HEK293 (cell line): ENCODE data around the gene SCML2.

Experiments
- CTCF ChIA-PET: fragments of 350-600 bp; formaldehyde crosslinking; extraction: SDS; loops from one replicate; lab custom pipeline; 2021; ENCODE audit warnings: antibody characterized with exemption; lab: Yijun Ruan, JAX
- POLR2A ChIA-PET: fragments of 300-600 bp; formaldehyde crosslinking; extraction: SDS; loops from one replicate; lab custom pipeline; 2020; ENCODE audit warnings: antibody characterized with exemption, inconsistent platforms; lab: Yijun Ruan, JAX
- H3K27ac ChIP-seq: fragments of 200-500 bp; sonication (Bioruptor generic); 2 replicates; pipeline ENCODE4 v1.5.1; 2014; ENCODE audit warnings: low read depth, low read length, control low read depth, inconsistent platforms; ENCODE audit errors: extremely low read depth
- H3K36me3 ChIP-seq, 2 experiments: fragments of 200-500 bp in 1 of 2; sonication (Bioruptor generic) in 1 of 2; 1 replicate in 1 of 2; 2 replicates in 1 of 2; pipeline ENCODE4 v1.5.1; 2014 to 2017; ENCODE audit warnings: inconsistent platforms in 2 of 2, low read length in 2 of 2; ENCODE audit not compliant: control insufficient read depth in 2 of 2, insufficient read depth in 1 of 2
- H3K4me1 ChIP-seq: fragments of 200-500 bp; sonication (Bioruptor generic); 2 replicates; pipeline ENCODE4 v1.5.1; 2014; ENCODE audit warnings: mild to moderate bottlenecking, low read length, inconsistent platforms; ENCODE audit not compliant: control insufficient read depth, insufficient read depth
- H3K4me3 ChIP-seq: 2 replicates; pipeline ENCODE4 v1.5.1; 2011; ENCODE audit warnings: low read depth, mild to moderate bottlenecking, control low read depth, low read length, moderate library complexity
- H3K9me3 ChIP-seq: fragments of 200-500 bp; sonication (Bioruptor generic); 2 replicates; pipeline ENCODE4 v1.5.1; 2014; ENCODE audit warnings: low read depth, low read length, inconsistent platforms; ENCODE audit not compliant: control insufficient read depth, insufficient read depth
- KLF8 ChIP-seq: fragments of 450-650 bp; formaldehyde crosslinking; IDR thresholded peaks from 2 replicates; pipeline ENCODE4 v1.5.1; 2016; ENCODE audit warnings: missing biosample characterization, missing genetic modification characterization
- ZBTB8A ChIP-seq: fragments of 450-650 bp; formaldehyde crosslinking; IDR thresholded peaks from 2 replicates; pipeline ENCODE4 v1.5.1; 2016; ENCODE audit warnings: missing biosample characterization, missing genetic modification characterization
- ZNF114 ChIP-seq: fragments of 450-650 bp; formaldehyde crosslinking; IDR thresholded peaks from 2 replicates; pipeline ENCODE4 v1.5.0; 2017; ENCODE audit warnings: missing biosample characterization, missing genetic modification characterization
- ZNF239 ChIP-seq: fragments of 450-650 bp; formaldehyde crosslinking; IDR thresholded peaks from 2 replicates; pipeline ENCODE4 v1.5.1; 2016; ENCODE audit warnings: missing biosample characterization, missing genetic modification characterization
- ZNF274 ChIP-seq, 2 experiments: fragments of 200-500 bp in 1 of 2; fragments of 450-650 bp in 1 of 2; sonication (Bioruptor generic) in 1 of 2; formaldehyde crosslinking in 1 of 2; IDR thresholded peaks; 2 replicates each; pipeline versions ENCODE4 v1.5.1 to v1.6.1; 2014 to 2016; ENCODE audit warnings: borderline replicate concordance in 1 of 2, inconsistent platforms in 1 of 2, low read length in 1 of 2, missing biosample characterization in 1 of 2, missing genetic modification characterization in 1 of 2
- ZNF366 ChIP-seq: fragments of 450-650 bp; formaldehyde crosslinking; conservative IDR thresholded peaks from 2 replicates; pipeline ENCODE4 v1.5.1; 2016; ENCODE audit warnings: missing biosample characterization, missing genetic modification characterization
- ZNF433 ChIP-seq: fragments of 450-650 bp; formaldehyde crosslinking; IDR thresholded peaks from 2 replicates; pipeline ENCODE4 v1.5.1; 2016; ENCODE audit warnings: missing biosample characterization, missing genetic modification characterization, low read depth
- ZNF560 ChIP-seq: fragments of 450-650 bp; formaldehyde crosslinking; IDR thresholded peaks from 2 replicates; pipeline ENCODE4 v1.5.1; 2017; ENCODE audit warnings: missing biosample characterization, missing genetic modification characterization, borderline replicate concordance
- ZNF610 ChIP-seq: fragments of 450-650 bp; formaldehyde crosslinking; IDR thresholded peaks from 2 replicates; pipeline ENCODE4 v1.5.1; 2016; ENCODE audit warnings: missing biosample characterization, missing genetic modification characterization, borderline replicate concordance
- ZNF76 ChIP-seq: fragments of 450-650 bp; formaldehyde crosslinking; IDR thresholded peaks from 2 replicates; pipeline ENCODE4; 2016; ENCODE audit warnings: low read depth, missing biosample characterization, missing genetic modification characterization, borderline replicate concordance
- TF ChIP-seq, protein P1 (sequence below): fragments of 450-650 bp; formaldehyde crosslinking; IDR thresholded peaks from 2 replicates; pipeline ENCODE4 v1.5.1; 2016; ENCODE audit warnings: missing biosample characterization, missing genetic modification characterization
- TF ChIP-seq, protein P2 (sequence below): fragments of 450-650 bp; formaldehyde crosslinking; IDR thresholded peaks from 2 replicates; pipeline ENCODE4 v1.5.1; 2016; ENCODE audit warnings: missing biosample characterization, missing genetic modification characterization
- TF ChIP-seq, protein P3 (sequence below): fragments of 450-650 bp; formaldehyde crosslinking; IDR thresholded peaks from 2 replicates; pipeline ENCODE4 v1.5.1; 2017; ENCODE audit warnings: missing biosample characterization, missing genetic modification characterization
- TF ChIP-seq, protein P4 (sequence below): fragments of 450-650 bp; formaldehyde crosslinking; conservative IDR thresholded peaks from 2 replicates; pipeline ENCODE4 v1.5.1; 2016; ENCODE audit warnings: low read depth, missing biosample characterization, missing genetic modification characterization
- TF ChIP-seq, protein P5 (sequence below): fragments of 450-650 bp; formaldehyde crosslinking; IDR thresholded peaks from 2 replicates; pipeline ENCODE4 v1.5.1; 2016; ENCODE audit warnings: missing biosample characterization, missing genetic modification characterization
- TF ChIP-seq, protein P6 (sequence below): sonication (generic); formaldehyde crosslinking; IDR thresholded peaks from 2 replicates; pipeline ENCODE4 v1.8.1; 2022; ENCODE audit warnings: mild to moderate bottlenecking, moderate library complexity, missing genetic modification reagents

The SCML2 gene

DNA sequence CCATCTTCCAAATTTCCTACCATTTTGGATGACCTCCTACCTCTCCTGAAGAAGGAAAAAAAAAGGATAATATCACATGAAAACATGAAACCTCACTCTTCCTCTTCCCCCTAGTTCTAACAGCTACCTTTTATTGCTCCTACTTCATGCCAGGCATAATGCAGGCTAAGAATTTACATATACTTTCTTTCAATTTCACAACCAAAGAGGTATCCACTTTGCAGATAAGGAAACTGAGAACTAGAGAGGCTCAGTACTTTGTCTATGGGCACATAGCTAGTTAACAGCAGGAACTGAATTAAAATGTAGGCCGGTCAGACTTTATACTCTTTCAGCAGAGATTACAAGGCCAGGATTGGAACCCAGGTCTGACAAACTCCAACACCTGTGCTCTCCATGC, 99.4 kb downstream of the SCML2 start (continued):
- TF ChIP-seq ZNF239 (tag by site-specific recombination) = no peak
- TF ChIP-seq, protein P1, sequence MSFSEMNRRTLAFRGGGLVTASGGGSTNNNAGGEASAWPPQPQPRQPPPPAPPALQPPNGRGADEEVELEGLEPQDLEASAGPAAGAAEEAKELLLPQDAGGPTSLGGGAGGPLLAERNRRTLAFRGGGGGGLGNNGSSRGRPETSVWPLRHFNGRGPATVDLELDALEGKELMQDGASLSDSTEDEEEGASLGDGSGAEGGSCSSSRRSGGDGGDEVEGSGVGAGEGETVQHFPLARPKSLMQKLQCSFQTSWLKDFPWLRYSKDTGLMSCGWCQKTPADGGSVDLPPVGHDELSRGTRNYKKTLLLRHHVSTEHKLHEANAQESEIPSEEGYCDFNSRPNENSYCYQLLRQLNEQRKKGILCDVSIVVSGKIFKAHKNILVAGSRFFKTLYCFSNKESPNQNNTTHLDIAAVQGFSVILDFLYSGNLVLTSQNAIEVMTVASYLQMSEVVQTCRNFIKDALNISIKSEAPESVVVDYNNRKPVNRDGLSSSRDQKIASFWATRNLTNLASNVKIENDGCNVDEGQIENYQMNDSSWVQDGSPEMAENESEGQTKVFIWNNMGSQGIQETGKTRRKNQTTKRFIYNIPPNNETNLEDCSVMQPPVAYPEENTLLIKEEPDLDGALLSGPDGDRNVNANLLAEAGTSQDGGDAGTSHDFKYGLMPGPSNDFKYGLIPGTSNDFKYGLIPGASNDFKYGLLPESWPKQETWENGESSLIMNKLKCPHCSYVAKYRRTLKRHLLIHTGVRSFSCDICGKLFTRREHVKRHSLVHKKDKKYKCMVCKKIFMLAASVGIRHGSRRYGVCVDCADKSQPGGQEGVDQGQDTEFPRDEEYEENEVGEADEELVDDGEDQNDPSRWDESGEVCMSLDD (tag by site-specific recombination) = no peak
- TF ChIP-seq, protein P2, sequence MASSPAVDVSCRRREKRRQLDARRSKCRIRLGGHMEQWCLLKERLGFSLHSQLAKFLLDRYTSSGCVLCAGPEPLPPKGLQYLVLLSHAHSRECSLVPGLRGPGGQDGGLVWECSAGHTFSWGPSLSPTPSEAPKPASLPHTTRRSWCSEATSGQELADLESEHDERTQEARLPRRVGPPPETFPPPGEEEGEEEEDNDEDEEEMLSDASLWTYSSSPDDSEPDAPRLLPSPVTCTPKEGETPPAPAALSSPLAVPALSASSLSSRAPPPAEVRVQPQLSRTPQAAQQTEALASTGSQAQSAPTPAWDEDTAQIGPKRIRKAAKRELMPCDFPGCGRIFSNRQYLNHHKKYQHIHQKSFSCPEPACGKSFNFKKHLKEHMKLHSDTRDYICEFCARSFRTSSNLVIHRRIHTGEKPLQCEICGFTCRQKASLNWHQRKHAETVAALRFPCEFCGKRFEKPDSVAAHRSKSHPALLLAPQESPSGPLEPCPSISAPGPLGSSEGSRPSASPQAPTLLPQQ (tag by site-specific recombination) = no peak

DNA sequence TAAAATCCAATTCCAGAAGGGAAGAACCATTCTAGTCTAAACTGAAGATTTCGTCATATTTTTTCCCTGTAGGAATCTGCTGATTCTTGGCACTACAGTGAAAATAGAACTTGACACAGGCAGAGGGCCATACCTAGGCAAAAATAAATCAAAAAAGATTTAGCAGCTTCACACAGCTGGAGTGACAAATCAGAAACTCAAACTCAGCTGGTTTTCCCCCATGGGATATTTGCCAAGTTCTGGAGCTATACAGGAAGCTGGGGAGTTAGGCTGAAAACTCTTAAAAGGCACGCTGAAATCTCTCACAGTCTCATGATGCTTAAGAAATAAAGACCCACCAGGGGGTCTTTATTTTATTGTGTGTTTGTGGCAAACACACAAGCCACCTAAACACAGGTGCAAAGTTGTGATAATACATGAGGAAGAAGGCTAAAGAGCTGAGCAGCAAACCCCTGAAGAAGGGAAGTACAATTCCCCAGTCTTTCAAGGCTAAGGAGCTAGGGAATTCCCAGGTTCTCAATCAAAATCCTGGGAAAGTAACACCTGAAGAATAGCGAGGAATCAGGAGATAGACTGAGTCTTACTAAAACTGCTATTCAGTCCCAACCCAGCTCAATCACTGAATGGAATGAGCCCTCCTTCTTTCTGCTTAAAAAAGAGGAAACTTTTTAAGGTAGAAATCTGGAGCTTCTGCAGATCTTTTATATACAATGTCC, 101.7 kb downstream of the SCML2 start:
- CTCF ChIA-PET = no interaction called here
- Histone ChIP-seq H3K9me3 (no peaks in the 10 kb centered on the region), H3K27ac (no peak overlapping the region), H3K4me3 (no peak overlapping the region), H3K4me1 (0 out of 2 replicates have a peak, but pooled peaks cover 2% of the 10 kb centered on the region), H3K36me3 (peaks cover 0 to 12% of the 10 kb centered on the region in 2 experiments; a peak in 2 of 3 replicates)
- POLR2A ChIA-PET = no interaction called here
- TF ChIP-seq KLF8 (tag by site-specific recombination) (no peak), ZNF610 (tag by site-specific recombination) (no peak), ZNF366 (tag by site-specific recombination) (no peak), ZNF274 (IDR thresholded peaks at IDR 0.05; ENCODE audit: low read length) (no peak), ZNF274 (tag by site-specific recombination; IDR thresholded peaks at IDR 0.05; ENCODE audit: borderline replicate concordance) (no peak), ZNF560 (tag by site-specific recombination) (no peak), ZNF114 (tag by site-specific recombination) (no peak), ZBTB8A (tag by site-specific recombination) (no peak), ZNF433 (no peak), ZNF76 (no peak)
- TF ChIP-seq, protein P3, sequence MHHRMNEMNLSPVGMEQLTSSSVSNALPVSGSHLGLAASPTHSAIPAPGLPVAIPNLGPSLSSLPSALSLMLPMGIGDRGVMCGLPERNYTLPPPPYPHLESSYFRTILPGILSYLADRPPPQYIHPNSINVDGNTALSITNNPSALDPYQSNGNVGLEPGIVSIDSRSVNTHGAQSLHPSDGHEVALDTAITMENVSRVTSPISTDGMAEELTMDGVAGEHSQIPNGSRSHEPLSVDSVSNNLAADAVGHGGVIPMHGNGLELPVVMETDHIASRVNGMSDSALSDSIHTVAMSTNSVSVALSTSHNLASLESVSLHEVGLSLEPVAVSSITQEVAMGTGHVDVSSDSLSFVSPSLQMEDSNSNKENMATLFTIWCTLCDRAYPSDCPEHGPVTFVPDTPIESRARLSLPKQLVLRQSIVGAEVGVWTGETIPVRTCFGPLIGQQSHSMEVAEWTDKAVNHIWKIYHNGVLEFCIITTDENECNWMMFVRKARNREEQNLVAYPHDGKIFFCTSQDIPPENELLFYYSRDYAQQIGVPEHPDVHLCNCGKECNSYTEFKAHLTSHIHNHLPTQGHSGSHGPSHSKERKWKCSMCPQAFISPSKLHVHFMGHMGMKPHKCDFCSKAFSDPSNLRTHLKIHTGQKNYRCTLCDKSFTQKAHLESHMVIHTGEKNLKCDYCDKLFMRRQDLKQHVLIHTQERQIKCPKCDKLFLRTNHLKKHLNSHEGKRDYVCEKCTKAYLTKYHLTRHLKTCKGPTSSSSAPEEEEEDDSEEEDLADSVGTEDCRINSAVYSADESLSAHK = no peak
- TF ChIP-seq, protein P4, sequence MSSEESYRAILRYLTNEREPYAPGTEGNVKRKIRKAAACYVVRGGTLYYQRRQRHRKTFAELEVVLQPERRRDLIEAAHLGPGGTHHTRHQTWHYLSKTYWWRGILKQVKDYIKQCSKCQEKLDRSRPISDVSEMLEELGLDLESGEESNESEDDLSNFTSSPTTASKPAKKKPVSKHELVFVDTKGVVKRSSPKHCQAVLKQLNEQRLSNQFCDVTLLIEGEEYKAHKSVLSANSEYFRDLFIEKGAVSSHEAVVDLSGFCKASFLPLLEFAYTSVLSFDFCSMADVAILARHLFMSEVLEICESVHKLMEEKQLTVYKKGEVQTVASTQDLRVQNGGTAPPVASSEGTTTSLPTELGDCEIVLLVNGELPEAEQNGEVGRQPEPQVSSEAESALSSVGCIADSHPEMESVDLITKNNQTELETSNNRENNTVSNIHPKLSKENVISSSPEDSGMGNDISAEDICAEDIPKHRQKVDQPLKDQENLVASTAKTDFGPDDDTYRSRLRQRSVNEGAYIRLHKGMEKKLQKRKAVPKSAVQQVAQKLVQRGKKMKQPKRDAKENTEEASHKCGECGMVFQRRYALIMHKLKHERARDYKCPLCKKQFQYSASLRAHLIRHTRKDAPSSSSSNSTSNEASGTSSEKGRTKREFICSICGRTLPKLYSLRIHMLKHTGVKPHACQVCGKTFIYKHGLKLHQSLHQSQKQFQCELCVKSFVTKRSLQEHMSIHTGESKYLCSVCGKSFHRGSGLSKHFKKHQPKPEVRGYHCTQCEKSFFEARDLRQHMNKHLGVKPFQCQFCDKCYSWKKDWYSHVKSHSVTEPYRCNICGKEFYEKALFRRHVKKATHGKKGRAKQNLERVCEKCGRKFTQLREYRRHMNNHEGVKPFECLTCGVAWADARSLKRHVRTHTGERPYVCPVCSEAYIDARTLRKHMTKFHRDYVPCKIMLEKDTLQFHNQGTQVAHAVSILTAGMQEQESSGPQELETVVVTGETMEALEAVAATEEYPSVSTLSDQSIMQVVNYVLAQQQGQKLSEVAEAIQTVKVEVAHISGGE (tag by site-specific recombination) = no peak
- TF ChIP-seq, protein P5, sequence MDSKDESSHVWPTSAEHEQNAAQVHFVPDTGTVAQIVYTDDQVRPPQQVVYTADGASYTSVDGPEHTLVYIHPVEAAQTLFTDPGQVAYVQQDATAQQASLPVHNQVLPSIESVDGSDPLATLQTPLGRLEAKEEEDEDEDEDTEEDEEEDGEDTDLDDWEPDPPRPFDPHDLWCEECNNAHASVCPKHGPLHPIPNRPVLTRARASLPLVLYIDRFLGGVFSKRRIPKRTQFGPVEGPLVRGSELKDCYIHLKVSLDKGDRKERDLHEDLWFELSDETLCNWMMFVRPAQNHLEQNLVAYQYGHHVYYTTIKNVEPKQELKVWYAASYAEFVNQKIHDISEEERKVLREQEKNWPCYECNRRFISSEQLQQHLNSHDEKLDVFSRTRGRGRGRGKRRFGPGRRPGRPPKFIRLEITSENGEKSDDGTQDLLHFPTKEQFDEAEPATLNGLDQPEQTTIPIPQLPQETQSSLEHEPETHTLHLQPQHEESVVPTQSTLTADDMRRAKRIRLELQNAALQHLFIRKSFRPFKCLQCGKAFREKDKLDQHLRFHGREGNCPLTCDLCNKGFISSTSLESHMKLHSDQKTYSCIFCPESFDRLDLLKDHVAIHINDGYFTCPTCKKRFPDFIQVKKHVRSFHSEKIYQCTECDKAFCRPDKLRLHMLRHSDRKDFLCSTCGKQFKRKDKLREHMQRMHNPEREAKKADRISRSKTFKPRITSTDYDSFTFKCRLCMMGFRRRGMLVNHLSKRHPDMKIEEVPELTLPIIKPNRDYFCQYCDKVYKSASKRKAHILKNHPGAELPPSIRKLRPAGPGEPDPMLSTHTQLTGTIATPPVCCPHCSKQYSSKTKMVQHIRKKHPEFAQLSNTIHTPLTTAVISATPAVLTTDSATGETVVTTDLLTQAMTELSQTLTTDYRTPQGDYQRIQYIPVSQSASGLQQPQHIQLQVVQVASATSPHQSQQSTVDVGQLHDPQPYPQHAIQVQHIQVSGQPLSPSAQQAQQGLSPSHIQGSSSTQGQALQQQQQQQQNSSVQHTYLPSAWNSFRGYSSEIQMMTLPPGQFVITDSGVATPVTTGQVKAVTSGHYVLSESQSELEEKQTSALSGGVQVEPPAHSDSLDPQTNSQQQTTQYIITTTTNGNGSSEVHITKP (tag by site-specific recombination) = no peak
- TF ChIP-seq, protein P2 (tag by site-specific recombination) = no peak
- TF ChIP-seq, protein P6, sequence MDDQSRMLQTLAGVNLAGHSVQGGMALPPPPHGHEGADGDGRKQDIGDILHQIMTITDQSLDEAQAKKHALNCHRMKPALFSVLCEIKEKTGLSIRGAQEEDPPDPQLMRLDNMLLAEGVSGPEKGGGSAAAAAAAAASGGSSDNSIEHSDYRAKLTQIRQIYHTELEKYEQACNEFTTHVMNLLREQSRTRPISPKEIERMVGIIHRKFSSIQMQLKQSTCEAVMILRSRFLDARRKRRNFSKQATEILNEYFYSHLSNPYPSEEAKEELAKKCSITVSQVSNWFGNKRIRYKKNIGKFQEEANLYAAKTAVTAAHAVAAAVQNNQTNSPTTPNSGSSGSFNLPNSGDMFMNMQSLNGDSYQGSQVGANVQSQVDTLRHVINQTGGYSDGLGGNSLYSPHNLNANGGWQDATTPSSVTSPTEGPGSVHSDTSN = no peak
